NCI-H2171 (cell line): ENCODE data around the gene PRR35.

Experiments
- DNase-seq: peaks from one replicate; lab custom pipeline; 2025; lab: John Stamatoyannopoulos, UW

Gene PRR35

GRCh38 chr16:549544-550263 is 10.5 kb upstream of the PRR35 start:
- DNase-seq: no peak

- no peak for DNase-seq
Measured at GRCh38 chr16:551210-551609, 9.0 kb upstream of the PRR35 start.

DNA sequence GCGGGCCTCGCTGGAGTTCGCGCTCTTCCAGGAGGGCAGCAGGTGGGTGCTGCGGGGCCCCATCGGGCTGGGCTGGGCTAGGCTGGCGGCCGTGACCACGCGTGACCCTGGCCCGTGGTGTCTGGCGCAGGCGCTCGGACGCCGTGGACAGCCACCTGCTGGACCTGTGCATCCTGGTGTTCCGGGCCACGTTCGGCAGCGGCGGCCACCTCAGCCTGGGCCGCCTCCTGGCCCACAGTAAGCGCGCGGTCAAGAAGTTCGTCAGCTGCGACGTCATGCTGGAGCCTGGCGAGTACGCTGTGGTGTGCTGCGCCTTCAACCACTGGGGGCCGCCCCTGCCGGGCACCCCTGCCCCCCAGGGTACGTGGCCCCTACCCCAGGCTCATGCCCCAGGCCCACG is 8.0 kb upstream of the PRR35 start:
- DNase-seq: no peak

- no peak for DNase-seq
Measured at GRCh38 chr16:553601-554296, 6.4 kb upstream of the PRR35 start.

GRCh38 chr16:554297-554621 is 5.9 kb upstream of the PRR35 start:
- no peak for DNase-seq

GRCh38 chr16:554640-555365 is 5.4 kb upstream of the PRR35 start:
- DNase-seq: no peak

DNA sequence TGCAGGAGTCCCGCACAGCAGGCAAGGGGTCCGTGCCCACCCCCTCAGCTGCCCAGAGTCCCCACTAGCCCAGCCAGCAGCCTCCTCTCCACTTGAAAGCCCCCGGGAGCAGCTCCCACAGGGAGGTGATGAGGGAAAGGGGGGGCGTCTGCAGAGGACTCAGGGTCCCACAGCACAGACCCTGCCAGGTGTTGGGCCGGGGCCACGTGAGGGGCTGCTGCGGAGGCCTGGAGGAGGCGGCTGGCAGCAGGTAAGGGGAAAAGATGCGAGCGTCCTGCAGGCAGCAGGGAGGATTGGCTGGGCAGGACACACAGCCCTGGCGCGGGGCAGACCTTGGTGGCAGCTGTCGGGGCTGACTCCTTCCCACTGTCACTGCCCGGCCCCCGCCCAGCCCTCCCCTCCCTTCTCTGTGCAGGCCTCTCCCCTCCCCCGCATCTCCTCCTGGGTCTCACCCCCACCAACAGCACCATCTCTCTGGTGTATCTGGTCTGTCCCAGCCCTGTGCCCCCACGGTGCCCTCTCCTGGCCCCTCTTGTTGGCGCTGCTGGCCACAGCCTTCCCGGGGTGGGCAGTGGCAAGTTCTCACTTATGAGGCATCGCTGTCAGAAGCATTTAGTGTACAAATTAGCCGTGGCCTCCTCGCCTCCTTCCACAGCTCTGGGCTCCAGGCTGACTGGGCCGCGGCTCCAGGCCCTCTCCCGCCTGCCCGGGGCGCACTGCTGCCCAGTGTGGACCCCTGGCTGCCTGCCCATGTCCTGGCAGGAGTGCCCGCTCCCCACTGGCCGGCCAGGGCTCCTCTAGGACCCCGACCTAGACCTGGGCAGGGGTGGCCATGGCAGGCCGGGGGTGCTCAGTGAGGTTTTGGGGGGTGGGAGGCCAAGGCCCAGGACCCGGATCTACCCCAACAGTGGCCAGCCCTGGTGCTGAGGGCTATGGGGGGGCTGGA is 4.4 kb upstream of the PRR35 start:
- no peak for DNase-seq

GRCh38 chr16:556474-557173 is 3.6 kb upstream of the PRR35 start:
- DNase-seq: no peak

DNA sequence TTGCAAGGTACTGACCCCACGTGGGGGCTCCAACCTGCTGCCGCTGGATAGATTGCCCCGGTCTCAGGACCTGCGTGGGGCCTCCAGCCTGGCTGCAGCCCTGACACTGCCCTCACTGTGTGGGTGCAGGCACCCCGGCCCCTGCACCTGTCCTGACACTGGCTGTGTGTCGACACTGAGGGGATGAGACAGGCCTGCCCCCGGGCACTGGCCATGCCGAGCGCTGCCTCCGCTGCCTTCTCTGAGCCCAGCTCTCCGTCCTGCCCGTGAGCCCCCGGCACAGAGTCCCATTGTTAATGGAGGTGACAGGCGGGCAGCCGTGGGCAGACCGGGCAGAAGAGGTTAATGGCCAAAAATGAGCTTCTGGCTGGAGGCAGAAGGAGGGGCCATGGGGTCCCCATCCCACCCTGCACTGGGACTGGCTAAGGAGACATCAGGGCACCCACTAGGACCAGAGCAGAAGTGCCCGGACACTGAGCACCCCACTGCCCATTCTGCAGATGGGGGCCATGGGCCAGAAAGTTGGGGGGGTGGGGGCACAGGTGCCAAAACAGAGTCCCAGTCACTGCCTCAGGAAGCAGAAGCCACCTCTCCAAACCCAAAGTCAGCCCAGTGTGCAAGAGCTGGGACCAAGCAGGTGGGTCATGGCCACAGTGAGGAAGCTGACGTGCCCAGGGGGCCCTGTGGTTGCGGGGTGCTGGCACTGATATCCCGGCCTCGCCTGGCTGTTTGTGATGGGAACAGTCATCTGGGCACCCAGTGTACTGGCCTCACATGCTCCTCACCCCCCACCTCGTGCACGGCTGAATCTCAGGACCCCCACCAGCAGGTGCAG is 2.5 kb upstream of the PRR35 start:
- DNase-seq: no peak

GRCh38 chr16:558298-559020 is 1.7 kb upstream of the PRR35 start:
- no peak for DNase-seq

DNA sequence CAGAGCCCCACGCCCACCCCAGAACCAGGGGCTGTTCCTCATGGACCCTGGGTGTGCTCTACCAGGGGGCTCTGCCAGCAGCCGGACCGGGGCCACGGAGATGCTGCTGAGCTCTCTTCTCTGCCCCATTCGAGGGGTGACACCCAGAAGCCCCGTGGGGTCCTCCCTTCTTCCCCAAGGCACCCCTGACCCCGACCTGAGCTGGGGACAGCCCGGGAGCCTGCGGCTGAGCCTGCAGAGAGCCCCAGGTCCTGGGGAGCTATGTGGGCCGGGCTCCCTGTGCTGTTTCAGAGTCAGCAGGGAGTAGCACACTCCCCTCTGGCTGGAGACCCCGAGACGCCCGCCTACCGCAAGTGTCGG is 1.2 kb upstream of the PRR35 start:
- DNase-seq: no peak

GRCh38 chr16:559411-560203 is 587 bp upstream of the PRR35 start:
- no peak for DNase-seq

GRCh38 chr16:560701-561412 is 663 bp downstream of the PRR35 start:
- DNase-seq: no peak

DNA sequence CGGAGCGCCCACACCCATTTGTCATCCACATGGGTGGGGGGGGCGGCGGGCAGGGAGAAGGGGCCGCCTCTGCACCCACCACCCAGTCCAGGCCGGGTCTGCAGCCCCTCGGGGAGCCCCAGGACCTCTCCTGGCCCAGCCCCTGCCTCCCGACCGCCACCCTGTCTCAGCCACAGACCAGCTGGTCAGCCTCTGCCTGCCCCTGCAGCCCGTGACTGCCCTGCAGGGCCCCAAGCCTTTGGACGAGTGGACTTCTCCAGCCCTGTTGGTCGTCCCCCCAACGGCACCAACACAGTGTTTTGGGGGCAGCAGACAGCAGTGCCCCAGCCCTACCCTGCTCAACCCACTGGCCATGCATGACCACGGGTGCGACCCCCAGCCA is 1.2 kb downstream of the PRR35 start:
- no peak for DNase-seq

- DNase-seq: no peak
Measured at GRCh38 chr16:561957-562938, 2.1 kb downstream of the PRR35 start.

DNA sequence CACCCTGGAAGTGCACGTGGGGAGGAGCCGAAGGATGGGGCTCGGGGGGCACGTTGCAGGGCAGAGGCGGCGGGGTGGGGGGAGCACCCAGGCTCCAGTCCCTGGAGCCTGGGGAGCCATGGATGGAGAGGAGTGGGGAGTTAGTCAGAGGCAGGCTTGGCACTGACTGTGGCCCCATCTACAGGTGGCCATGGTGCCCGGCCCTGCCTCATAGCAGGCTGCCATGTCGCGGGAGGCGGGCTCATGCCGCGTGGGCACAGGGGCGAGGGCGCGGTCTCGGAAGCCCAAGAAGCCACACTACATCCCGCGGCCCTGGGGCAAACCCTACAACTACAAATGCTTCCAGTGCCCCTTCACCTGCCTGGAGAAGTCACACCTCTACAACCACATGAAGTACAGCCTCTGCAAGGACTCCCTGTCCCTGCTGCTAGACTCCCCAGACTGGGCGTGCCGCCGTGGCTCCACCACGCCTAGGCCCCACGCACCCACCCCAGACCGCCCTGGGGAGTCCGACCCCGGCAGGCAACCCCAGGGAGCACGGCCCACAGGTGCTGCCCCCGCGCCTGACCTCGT is 3.0 kb downstream of the PRR35 start:
- no peak for DNase-seq
